IPS DF 6.9 (cell line): ENCODE data around the gene CCDC33.

Source experiments
- DNase-seq: peaks from one replicate; pipeline ENCODE4 v3.0.0-alpha.2; 2013; ENCODE audit warnings: low read depth, low spot score
- H3K27ac ChIP-seq: one replicate; pipeline ENCODE4 v1.5.1; 2013; ENCODE audit warnings: low read length, control low read depth
- H3K27me3 ChIP-seq: 2 replicates; pipeline ENCODE4 v1.6.1; 2013; ENCODE audit warnings: mild to moderate bottlenecking, low read length; ENCODE audit not compliant: control insufficient read depth, insufficient read depth
- H3K36me3 ChIP-seq: 2 replicates; pipeline ENCODE4 v1.6.1; 2013; ENCODE audit warnings: low read length; ENCODE audit not compliant: control insufficient read depth, insufficient read depth
- H3K4me1 ChIP-seq: 2 replicates; pipeline ENCODE4 v1.6.1; 2013; ENCODE audit warnings: low read length; ENCODE audit not compliant: control insufficient read depth, insufficient read depth
- H3K4me3 ChIP-seq: 2 replicates; pipeline ENCODE4 v1.5.1; 2013; ENCODE audit warnings: mild to moderate bottlenecking, low read length
- H3K9me3 ChIP-seq: 2 replicates; pipeline ENCODE4 v1.6.1; 2013; ENCODE audit warnings: low read length, inconsistent platforms; ENCODE audit not compliant: control insufficient read depth, insufficient read depth
- WGBS: extraction: QIAGEN DNeasy Blood & Tissue Kit; methylation state at CpG from one replicate; pipeline ENCODE4 v1.1.7; 2013; ENCODE audit warnings: mixed read lengths, missing lambda C conversion rate; ENCODE audit not compliant: insufficient read length, insufficient coverage; 5-methylcytosine and 5-hydroxymethylcytosine counted together

CCDC33 gene

GRCh38 chr15:74208901-74209559, 27.1 kb upstream of the CCDC33 start:
- Histone ChIP-seq H3K4me1 (peaks cover 18% of the 10 kb centered on the region), H3K4me3 (no peak overlapping the region), H3K36me3 (no peaks in the 10 kb centered on the region), H3K27ac (no peak overlapping the region), H3K27me3 (no peaks in the 10 kb centered on the region), H3K9me3 (no peaks in the 10 kb centered on the region)
- no CpG with 5 or more reads among the region's 11 CpGs for WGBS
- no peak for DNase-seq

- Histone ChIP-seq H3K27me3 (no peaks in the 10 kb centered on the region), H3K4me1 (peaks cover 16% of the 10 kb centered on the region), H3K4me3 (no peak overlapping the region)
Observed at GRCh38 chr15:74209560-74209958, 26.6 kb upstream of the CCDC33 start.

GRCh38 chr15:74209997-74210671, 26.0 kb upstream of the CCDC33 start:
- H3K4me3 ChIP-seq, result no peak overlapping the region
- H3K9me3 ChIP-seq, result no peaks in the 10 kb centered on the region
- H3K27me3 ChIP-seq, result no peaks in the 10 kb centered on the region
- DNase-seq, result no peak
- WGBS, result no CpG with 5 or more reads among the region's 4 CpGs
- H3K4me1 ChIP-seq, result peaks cover 16% of the 10 kb centered on the region
- H3K36me3 ChIP-seq, result no peaks in the 10 kb centered on the region
- no peak overlapping the region for H3K27ac ChIP-seq

More at GRCh38 chr15:74209560-74209958, 26.6 kb upstream of the CCDC33 start:
- no peak for DNase-seq
- no peaks in the 10 kb centered on the region for H3K9me3 ChIP-seq
- no peaks in the 10 kb centered on the region for H3K36me3 ChIP-seq
- WGBS, result no CpG with 5 or more reads among the region's 5 CpGs
- no peak overlapping the region for H3K27ac ChIP-seq

- H3K4me3 ChIP-seq, result no peak overlapping the region
- H3K27me3 ChIP-seq, result no peaks in the 10 kb centered on the region
- DNase-seq, result no peak
- no peak overlapping the region for H3K27ac ChIP-seq
- H3K9me3 ChIP-seq, result no peaks in the 10 kb centered on the region
- H3K4me1 ChIP-seq, result peaks cover 16% of the 10 kb centered on the region; the same call in 1 of the 2 replicates
- H3K36me3 ChIP-seq, result no peaks in the 10 kb centered on the region
Observed at GRCh38 chr15:74210729-74211128, 25.4 kb upstream of the CCDC33 start.

- DNase-seq, result no peak
- H3K27me3 ChIP-seq, result no peaks in the 10 kb centered on the region; the same call in 1 of the 2 replicates
- no peak overlapping the region for H3K4me3 ChIP-seq
- peaks cover 20% of the 10 kb centered on the region for H3K4me1 ChIP-seq
- no peak overlapping the region for H3K27ac ChIP-seq
- no peaks in the 10 kb centered on the region for H3K9me3 ChIP-seq
- H3K36me3 ChIP-seq, result no peaks in the 10 kb centered on the region
- no CpG with 5 or more reads among the region's 1 CpG for WGBS
Observed at GRCh38 chr15:74211656-74212055, 24.5 kb upstream of the CCDC33 start.

GRCh38 chr15:74212494-74212893, 23.6 kb upstream of the CCDC33 start:
- Histone ChIP-seq H3K4me1 (peaks cover 20% of the 10 kb centered on the region), H3K27ac (no peak overlapping the region), H3K4me3 (no peak overlapping the region)

GRCh38 chr15:74213858-74214284, 22.3 kb upstream of the CCDC33 start:
- Histone ChIP-seq H3K9me3 (no peaks in the 10 kb centered on the region), H3K27me3 (peaks cover 2% of the 10 kb centered on the region; the same call in 1 of the 2 replicates), H3K36me3 (no peaks in the 10 kb centered on the region), H3K27ac (no peak overlapping the region), H3K4me1 (peaks cover 16% of the 10 kb centered on the region), H3K4me3 (no peak overlapping the region)
- DNase-seq, result no peak
- no CpG with 5 or more reads among the region's 7 CpGs for WGBS

More at GRCh38 chr15:74212494-74212893, 23.6 kb upstream of the CCDC33 start:
- H3K27me3 ChIP-seq, result no peaks in the 10 kb centered on the region; the same call in 1 of the 2 replicates
- no CpG with 5 or more reads among the region's 9 CpGs for WGBS
- no peak for DNase-seq
- no peaks in the 10 kb centered on the region for H3K36me3 ChIP-seq
- no peaks in the 10 kb centered on the region for H3K9me3 ChIP-seq

- Histone ChIP-seq H3K36me3 (no peaks in the 10 kb centered on the region), H3K4me3 (no peak overlapping the region), H3K4me1 (peaks cover 16% of the 10 kb centered on the region), H3K27ac (no peak overlapping the region), H3K9me3 (no peaks in the 10 kb centered on the region), H3K27me3 (peaks cover 2% of the 10 kb centered on the region; the same call in 1 of the 2 replicates)
- no peak for DNase-seq
- no CpG with 5 or more reads among the region's 6 CpGs for WGBS
Observed at GRCh38 chr15:74214324-74215021, 21.7 kb upstream of the CCDC33 start.

GRCh38 chr15:74215958-74216357, 20.2 kb upstream of the CCDC33 start:
- no peak overlapping the region for H3K4me3 ChIP-seq
- peaks cover 16% of the 10 kb centered on the region for H3K4me1 ChIP-seq
- H3K27me3 ChIP-seq, result peaks cover 15% of the 10 kb centered on the region; the same call in 1 of the 2 replicates
- no CpG with 5 or more reads among the region's 8 CpGs for WGBS
- no peak overlapping the region for H3K27ac ChIP-seq
- no peak for DNase-seq
- no peaks in the 10 kb centered on the region for H3K9me3 ChIP-seq
- H3K36me3 ChIP-seq, result no peaks in the 10 kb centered on the region

- Histone ChIP-seq H3K4me1 (peaks cover 23% of the 10 kb centered on the region), H3K9me3 (no peaks in the 10 kb centered on the region), H3K27ac (no peak overlapping the region), H3K27me3 (peaks cover 24% of the 10 kb centered on the region), H3K4me3 (no peak overlapping the region), H3K36me3 (no peaks in the 10 kb centered on the region)
- no peak for DNase-seq
- no CpG with 5 or more reads among the region's 3 CpGs for WGBS
Observed at GRCh38 chr15:74216949-74217348, 19.2 kb upstream of the CCDC33 start.
